Spleen (tissue), 7 donors: Measurements from ENCODE around the gene SELENOF.

Experiments used
- POLR2A ChIP-seq, 3 donors: fragments of 450-650 bp; IDR thresholded peaks; one replicate each; pipeline ENCODE4 v1.5.1; 2017; ENCODE audit warnings: antibody characterized with exemption in 3 of 3, mild to moderate bottlenecking in 1 of 3
- TF ChIP-seq, protein P1 (sequence below), 11 experiments: fragments of 200-600 bp in 7 of 11; fragments of 450-650 bp in 4 of 11; sonication (generic) in 4 of 11; IDR thresholded peaks in 8 of 11; conservative IDR thresholded peaks in 3 of 11; 1 replicate in 7 of 11; 2 replicates in 4 of 11; pipeline versions ENCODE4 v1.4.0 to v1.8.0; 2016 to 2021; ENCODE audit warnings: antibody characterized with exemption in 11 of 11, inconsistent platforms in 4 of 11, mild to moderate bottlenecking in 1 of 11
- donor health status: DM: no; HTN: no; CAD: no; lungs with moderate emphysema.
- donor health status: DM: no; HTN: no; CAD: no.
- donor health status: DM: no; HTN: no; CAD: no.

DNA sequence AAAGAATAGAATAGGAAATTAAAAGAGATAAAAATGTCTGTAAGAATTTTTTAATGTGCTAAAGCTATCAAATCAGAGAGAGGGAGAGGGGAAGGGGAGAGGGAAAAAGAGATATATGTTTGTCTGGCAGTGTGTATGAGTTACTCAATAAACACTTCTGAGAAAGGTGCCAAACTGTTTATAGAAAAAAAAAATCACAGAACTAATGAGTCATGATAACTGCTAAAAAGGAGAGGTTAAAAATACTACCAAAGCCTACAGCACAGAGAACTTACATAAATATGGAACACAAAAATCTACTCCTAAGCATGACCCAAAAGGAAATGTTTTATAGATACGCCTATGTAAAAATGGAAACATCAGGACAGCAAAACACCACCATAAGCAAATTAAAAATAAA is 45.4 kb downstream of the SELENOF start:
- TF ChIP-seq POLR2A (IDR thresholded peaks at IDR 0.05) = no peak
- TF ChIP-seq, protein P1, sequence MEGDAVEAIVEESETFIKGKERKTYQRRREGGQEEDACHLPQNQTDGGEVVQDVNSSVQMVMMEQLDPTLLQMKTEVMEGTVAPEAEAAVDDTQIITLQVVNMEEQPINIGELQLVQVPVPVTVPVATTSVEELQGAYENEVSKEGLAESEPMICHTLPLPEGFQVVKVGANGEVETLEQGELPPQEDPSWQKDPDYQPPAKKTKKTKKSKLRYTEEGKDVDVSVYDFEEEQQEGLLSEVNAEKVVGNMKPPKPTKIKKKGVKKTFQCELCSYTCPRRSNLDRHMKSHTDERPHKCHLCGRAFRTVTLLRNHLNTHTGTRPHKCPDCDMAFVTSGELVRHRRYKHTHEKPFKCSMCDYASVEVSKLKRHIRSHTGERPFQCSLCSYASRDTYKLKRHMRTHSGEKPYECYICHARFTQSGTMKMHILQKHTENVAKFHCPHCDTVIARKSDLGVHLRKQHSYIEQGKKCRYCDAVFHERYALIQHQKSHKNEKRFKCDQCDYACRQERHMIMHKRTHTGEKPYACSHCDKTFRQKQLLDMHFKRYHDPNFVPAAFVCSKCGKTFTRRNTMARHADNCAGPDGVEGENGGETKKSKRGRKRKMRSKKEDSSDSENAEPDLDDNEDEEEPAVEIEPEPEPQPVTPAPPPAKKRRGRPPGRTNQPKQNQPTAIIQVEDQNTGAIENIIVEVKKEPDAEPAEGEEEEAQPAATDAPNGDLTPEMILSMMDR (IDR thresholded peaks at IDR 0.05 in 8 of 11, conservative IDR thresholded peaks at IDR 0.05 in 3 of 11) = no peak
